ENCODE data around the gene ZNF554. TPM values are rescaled to one million over a fixed set of nuclear protein-coding genes. Genes with fewer than 3 reads are reported as not detected.

ZNF554 gene
- total RNA-seq, 1 experiment from 2014 or later: 5.3 TPM

DNA sequence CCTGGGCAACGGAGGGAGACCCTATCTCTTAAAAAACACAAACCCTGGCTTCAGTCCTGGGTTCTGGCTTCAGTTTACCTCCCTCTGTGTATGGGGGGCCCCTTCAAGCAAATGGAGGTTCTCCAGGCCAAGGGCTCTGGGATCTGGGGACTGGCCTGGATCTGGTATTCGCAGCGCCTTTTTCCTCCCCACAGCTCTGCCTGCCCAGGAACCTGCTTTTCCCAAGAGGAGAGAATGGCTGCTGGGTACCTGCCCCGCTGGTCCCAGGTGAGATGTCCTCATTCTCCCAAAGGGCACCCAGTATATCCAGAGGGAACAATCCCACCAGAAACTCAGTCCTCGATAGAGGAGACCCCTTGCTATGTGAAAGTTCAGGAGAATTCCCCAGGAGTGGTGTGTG, 3.2 kb downstream of the ZNF554 start:
- no peaks in the 10 kb centered on the region; the same call in 1 of the 2 replicates for H3K36me3 ChIP-seq (replicated peaks; ENCODE audit: control insufficient read depth, insufficient read depth, low read length)
- H3K27me3 ChIP-seq (ENCODE audit: control insufficient read depth, insufficient read depth, low read length): no peaks in the 10 kb centered on the region
- H3K4me3 ChIP-seq (ENCODE audit: insufficient read depth, low read depth, low read length): no peak overlapping the region
- DNase-seq: peak; percentile 8

DNA sequence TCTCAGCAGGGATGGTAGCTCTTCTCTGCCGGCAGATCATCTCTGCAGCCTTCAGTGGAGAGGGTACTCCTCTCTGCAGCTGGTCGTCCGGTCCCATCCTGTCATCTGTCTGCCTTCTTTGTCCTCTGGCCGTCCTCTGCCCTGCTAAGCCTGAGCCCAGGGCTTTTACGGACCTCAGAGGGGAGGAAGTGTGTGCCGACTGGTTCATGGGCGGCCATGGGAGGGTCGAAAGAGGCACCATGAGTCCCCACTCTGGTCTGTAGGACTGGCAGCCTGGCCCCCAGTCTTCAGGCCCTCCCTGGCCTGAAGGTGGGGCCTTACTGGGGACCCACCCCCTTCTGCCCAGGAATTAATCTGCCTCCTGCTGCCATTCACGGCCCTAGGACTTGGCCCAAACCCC, 4.0 kb downstream of the ZNF554 start:
- peaks cover 3% of the 10 kb centered on the region for H3K36me3 ChIP-seq (replicated peaks; ENCODE audit: control insufficient read depth, insufficient read depth, low read length)
- no peaks in the 10 kb centered on the region for H3K27me3 ChIP-seq (ENCODE audit: control insufficient read depth, insufficient read depth, low read length)
- DNase-seq: peak; percentile 5
- H3K4me3 ChIP-seq (ENCODE audit: insufficient read depth, low read depth, low read length): no peak overlapping the region

DNA sequence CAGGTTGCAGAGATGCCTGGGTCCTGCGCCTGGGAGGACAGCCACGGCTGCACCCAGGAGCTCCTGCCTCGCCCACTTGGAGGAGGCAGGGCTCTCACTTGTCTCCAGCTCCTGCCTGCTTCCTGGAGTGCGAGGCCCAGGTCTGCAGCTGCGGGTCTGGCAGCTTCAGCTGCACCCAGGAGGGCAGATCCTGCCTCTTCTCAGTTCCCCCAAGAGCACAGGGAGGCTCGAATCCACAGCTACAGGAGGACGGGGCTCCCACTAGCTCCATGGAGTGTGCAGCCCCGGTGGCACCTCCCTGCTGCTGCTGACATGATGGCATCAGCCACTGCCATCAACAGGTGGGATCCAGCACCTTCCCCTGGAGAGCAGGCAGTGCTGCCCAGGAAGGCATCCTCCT, 4.5 kb downstream of the ZNF554 start:
- DNase-seq: peak; percentile 11
- H3K36me3 ChIP-seq (replicated peaks; ENCODE audit: control insufficient read depth, insufficient read depth, low read length): peaks cover 3% of the 10 kb centered on the region

DNA sequence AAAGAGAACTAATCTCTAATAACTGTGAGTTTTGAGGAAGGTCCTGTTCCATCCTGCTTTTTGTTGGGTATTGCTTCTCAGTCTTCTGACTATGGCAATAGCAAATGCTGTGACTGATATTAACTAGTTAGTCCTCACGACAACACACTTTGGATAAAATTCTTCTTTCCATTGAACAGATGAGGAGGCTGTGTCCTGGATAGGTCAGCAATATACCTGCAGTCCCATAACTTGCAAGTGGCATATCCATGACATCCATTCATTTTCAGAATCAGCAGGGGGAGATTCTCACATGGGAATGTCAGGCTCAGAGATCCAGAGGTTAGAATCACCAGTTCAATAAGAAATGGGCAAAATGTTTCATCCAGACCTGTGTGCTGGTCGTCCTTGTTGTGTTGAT, 7.4 kb downstream of the ZNF554 start:
- Histone ChIP-seq H3K27me3 (ENCODE audit: control insufficient read depth, insufficient read depth, low read length) (no peaks in the 10 kb centered on the region), H3K36me3 (replicated peaks; ENCODE audit: control insufficient read depth, insufficient read depth, low read length) (peaks cover 3% of the 10 kb centered on the region), H3K4me3 (ENCODE audit: insufficient read depth, low read depth, low read length) (no peak overlapping the region)
- no peak for DNase-seq

More for the DNA sequence above, 4.5 kb downstream of the ZNF554 start:
- Histone ChIP-seq H3K27me3 (ENCODE audit: control insufficient read depth, insufficient read depth, low read length) (no peaks in the 10 kb centered on the region), H3K4me3 (ENCODE audit: insufficient read depth, low read depth, low read length) (no peak overlapping the region)

DNA sequence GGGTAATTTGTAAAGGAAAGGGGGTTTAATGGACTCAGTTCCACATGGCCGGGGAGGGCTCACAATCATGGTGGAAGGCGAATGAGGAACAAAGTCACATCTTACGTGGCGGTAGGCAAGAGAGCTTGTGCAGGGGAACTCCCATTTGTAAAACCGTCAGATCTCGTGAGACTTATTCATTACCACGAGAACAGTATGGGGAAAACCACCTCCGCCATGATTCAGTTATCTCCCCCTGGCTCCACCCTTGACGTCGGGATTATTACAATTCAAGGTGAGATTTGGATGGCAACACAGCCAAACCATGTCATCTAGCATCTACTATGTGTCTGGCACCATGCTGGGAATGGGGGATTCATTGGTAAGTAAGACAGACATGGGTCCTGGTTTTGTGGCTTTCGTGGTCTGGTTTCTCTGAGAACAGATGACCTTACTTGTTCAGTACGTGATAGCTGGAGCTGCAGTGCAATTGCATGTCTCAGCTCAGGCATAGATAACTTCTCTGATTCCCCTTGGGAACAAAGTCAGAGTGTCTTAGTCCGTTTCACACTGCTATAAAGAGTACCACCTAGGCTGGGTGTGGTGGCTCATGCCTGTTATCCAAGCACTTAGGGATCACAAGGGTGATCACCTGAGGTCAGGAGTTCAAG, 8.3 kb downstream of the ZNF554 start:
- Histone ChIP-seq H3K4me3 (ENCODE audit: insufficient read depth, low read depth, low read length) (no peak overlapping the region), H3K27me3 (ENCODE audit: control insufficient read depth, insufficient read depth, low read length) (no peaks in the 10 kb centered on the region), H3K36me3 (replicated peaks; ENCODE audit: control insufficient read depth, insufficient read depth, low read length) (peaks cover 9% of the 10 kb centered on the region)
- DNase-seq: no peak

DNA sequence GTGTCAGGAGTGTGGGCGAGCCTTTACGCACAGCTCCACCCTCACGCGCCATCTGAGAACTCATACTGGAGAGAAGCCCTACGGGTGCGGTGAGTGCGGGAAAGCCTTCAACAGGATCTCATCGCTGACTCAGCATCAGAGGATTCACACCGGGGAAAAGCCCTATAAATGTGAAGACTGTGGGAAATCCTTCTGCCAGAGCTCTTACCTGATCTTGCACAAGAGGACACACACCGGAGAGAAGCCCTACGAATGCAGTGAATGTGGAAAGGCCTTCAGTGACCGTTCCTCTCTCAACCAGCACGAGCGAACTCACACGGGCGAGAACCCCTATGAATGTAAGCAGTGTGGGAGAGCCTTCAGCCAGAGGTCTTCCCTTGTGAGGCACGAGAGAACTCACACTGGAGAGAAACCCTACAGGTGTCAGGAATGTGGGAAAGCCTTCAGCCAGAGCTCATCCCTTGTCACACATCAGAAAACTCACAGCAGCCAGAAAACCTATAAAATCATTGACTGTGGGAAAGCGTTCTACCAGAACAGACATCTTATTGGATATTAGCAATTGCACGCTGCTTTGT, 14.7 kb downstream of the ZNF554 start:
- no peak for DNase-seq
- no peaks in the 10 kb centered on the region for H3K27me3 ChIP-seq (ENCODE audit: control insufficient read depth, insufficient read depth, low read length)
- peaks cover 18% of the 10 kb centered on the region for H3K36me3 ChIP-seq (replicated peaks; ENCODE audit: control insufficient read depth, insufficient read depth, low read length)
- H3K4me3 ChIP-seq (ENCODE audit: insufficient read depth, low read depth, low read length): no peak overlapping the region

DNA sequence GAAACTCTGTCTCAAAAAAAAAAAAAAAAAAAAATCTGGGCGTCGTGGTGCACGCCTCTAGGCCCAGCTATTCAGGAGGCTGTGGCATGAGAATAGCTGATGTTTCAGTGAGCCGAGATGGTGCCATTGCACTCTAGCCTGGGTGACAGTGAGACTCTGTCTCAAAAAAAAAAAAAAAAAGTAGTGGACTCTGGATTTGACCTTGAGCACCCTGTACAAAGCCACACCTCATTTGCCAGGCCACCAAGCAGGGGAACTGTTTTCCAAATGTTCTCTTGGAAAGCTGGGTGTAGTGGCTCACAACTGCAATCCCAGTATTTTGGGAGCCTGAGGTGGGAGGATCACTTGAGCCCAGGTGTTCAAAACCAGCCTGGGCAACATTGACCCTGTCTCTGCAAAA, 17.8 kb downstream of the ZNF554 start:
- Histone ChIP-seq H3K36me3 (replicated peaks; ENCODE audit: control insufficient read depth, insufficient read depth, low read length) (peaks cover 16% of the 10 kb centered on the region), H3K27me3 (ENCODE audit: control insufficient read depth, insufficient read depth, low read length) (peaks cover 3% of the 10 kb centered on the region; the same call in 1 of the 2 replicates), H3K4me3 (ENCODE audit: insufficient read depth, low read depth, low read length) (no peak overlapping the region)
- DNase-seq: no peak

DNA sequence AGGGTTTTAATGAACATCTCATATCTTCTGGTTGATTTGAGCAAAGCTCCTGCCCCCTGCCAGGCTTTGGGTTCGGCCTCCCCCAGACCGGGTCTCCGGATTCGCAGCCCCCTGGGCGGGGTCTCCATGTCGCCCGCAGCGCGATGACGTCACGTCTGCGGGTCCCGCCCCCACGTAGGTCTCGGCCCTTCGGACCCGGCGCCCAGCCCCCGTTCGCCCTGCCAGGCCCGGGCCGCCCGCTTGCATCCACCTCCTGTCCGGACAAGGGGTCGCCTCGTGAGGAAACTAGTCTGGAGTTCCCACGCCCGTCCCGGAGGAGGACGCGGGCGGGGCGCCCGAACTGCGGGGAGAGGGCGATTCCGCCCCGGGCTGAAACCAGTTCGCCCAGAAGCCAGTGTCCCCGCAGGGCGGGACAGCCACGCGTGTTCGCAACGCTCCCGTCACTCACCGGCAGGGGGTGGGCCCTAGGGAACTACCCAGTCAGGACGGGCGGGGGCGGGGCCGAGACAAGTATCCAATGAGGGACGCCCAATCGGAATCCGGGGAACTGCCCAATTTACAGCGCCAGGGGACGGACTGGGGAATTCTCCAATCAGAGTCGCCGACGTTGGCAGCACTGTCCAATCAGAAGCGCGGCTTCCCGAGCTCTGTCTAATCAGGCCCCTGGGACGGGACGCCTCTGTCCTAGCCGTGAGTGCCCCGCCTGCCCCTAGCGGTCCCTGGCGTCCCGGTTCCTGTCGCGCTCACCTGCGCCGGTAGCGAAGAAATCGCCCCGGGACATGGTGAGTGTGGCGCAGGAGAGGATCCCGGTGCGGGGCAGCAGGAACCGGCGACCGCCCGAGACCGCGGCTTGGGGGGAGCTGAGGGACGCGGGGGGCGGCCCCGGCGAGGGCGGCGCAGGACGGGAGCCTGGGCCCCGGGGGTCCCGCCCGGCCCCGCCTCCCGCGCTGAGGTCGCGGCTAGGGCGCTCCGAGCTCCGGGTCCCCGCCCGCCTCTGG, 21.4 kb downstream of the ZNF554 start, which contains the start of gene ZNF555:
ZNF555 (plus strand) TSS at position 682 of the 998 bp plus-strand sequence; CDS start at position 780, 98 bp downstream.
- no peaks in the 10 kb centered on the region for H3K36me3 ChIP-seq (replicated peaks; ENCODE audit: control insufficient read depth, insufficient read depth, low read length)
- DNase-seq: peak; percentile 99
- H3K27me3 ChIP-seq (ENCODE audit: control insufficient read depth, insufficient read depth, low read length): peaks cover 3% of the 10 kb centered on the region; the same call in 1 of the 2 replicates

DNA sequence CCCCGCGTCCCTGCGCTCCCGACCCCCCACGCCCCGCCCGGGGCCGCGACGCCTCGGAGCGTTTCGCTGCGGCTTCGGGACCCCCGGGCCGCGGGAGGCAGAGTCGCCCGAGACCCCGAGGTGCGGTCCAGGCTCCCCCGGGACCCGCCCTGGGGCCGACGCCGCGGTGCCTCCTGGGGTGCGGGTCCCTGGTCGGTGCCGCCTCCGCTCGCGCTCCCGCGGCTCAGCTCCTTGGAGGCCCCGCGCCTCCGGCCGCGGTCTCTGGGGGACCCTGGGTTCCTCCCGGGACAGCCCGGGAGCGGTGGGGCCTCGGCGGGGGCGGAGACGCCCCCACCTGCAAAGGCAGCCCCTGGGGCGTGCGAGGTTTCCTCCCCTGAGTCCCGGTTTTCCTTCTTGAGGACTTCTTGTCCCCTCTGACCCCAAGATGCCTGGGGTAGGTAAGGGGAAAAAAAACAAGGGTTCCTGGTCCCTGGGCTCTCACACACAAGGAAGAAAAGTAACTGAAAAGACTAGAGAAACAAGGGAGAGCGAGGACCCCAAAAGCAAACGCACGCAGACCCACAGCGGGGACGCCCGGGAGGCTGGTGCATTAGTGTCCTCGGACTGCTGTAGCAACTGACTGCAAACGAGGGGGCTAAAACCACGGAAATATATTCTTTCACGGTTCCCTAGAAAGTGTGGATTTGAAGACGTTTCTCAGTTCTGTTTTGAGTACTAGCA, 22.3 kb downstream of the ZNF554 start:
- Histone ChIP-seq H3K4me3 (ENCODE audit: insufficient read depth, low read depth, low read length) (peak overlapping the region; percentile 60), H3K36me3 (replicated peaks; ENCODE audit: control insufficient read depth, insufficient read depth, low read length) (no peaks in the 10 kb centered on the region), H3K27me3 (ENCODE audit: control insufficient read depth, insufficient read depth, low read length) (peaks cover 3% of the 10 kb centered on the region; the same call in 1 of the 2 replicates)
- DNase-seq: no peak

More for the DNA sequence above, 21.4 kb downstream of the ZNF554 start, which contains the start of gene ZNF555:
- peak within 1 kb of the TSS; percentile 75 for H3K4me3 ChIP-seq (ENCODE audit: insufficient read depth, low read depth, low read length)

DNA sequence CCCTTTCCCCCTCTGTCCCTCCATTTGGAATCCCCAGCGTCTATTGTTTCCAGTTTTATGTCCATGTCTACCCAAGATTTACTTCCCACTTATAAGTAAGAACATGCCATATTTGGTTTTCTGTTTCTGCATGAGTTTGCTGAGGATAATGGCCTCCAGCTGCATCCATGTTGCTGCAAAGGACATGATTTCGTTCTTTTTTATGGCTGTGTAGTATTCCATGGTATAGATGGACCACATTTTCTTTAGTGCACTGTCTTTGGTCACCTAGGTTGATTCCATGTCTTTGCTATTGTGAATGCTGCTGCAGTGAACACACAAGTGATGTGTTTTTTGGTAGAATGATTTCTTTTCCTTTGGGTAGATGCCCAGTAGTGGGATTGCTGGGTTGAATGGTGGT, 25.4 kb downstream of the ZNF554 start:
- no peak for DNase-seq
- Histone ChIP-seq H3K36me3 (replicated peaks; ENCODE audit: control insufficient read depth, insufficient read depth, low read length) (no peaks in the 10 kb centered on the region), H3K4me3 (ENCODE audit: insufficient read depth, low read depth, low read length) (no peak overlapping the region), H3K27me3 (ENCODE audit: control insufficient read depth, insufficient read depth, low read length) (peaks cover 3% of the 10 kb centered on the region; the same call in 1 of the 2 replicates)

DNA sequence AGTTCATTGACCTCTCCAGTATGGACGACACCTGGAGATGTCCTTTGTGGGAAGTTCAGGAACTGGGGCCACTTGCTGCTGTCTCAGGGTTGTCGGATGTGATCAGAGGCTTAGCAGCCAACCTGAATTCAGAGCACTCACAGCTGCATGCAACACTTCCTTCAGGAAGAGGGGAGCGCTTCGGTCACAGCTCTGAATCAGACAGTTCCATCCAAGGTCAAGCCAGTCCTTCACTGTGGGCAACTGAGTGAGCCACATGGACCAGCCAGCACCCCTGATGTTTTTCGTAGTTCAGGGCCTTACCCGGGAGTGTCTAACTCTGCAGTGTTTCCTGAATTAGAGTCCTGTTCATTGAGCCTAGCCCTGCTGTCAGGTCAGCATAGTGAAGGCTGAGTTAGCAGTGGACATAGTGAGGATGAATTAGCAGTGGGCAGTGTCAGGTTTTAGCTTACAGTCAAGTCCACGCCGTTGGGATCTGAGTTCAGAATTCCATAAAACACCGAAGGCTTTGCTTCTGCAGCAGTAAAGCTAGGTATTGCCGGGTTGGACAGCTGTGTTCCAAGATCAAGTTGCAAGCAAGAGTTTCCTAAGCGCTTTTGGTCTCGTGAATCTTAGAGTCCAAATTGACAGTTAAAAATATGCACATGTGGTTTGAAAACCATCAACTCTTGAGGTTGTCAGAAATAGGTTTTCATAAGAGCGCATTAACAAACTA, 26.7 kb downstream of the ZNF554 start:
- Histone ChIP-seq H3K4me3 (ENCODE audit: insufficient read depth, low read depth, low read length) (no peak overlapping the region), H3K36me3 (replicated peaks; ENCODE audit: control insufficient read depth, insufficient read depth, low read length) (0 out of 2 replicates have a peak, but pooled peaks cover 2% of the 10 kb centered on the region), H3K27me3 (ENCODE audit: control insufficient read depth, insufficient read depth, low read length) (peaks cover 3% of the 10 kb centered on the region; the same call in 1 of the 2 replicates)
- no peak for DNase-seq

DNA sequence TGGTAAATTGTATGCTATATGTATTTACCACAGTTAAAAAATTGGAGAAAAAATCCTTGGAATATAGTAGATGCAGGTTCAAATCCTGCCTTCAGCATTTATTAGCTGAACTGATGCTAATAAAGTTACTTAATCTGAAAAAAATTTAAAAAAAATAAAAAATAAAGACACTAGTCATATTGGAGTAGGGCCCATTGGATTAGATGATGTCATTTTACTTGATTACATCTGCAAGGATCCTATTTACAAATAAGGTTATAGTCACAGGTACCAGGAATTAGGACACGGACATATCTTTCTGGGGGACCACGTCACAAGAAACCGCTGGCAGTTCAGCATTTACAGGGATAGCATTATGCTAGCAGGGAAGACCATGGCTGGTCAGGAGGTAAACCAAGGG, 27.8 kb downstream of the ZNF554 start:
- H3K27me3 ChIP-seq (ENCODE audit: control insufficient read depth, insufficient read depth, low read length): no peaks in the 10 kb centered on the region
- DNase-seq: no peak

DNA sequence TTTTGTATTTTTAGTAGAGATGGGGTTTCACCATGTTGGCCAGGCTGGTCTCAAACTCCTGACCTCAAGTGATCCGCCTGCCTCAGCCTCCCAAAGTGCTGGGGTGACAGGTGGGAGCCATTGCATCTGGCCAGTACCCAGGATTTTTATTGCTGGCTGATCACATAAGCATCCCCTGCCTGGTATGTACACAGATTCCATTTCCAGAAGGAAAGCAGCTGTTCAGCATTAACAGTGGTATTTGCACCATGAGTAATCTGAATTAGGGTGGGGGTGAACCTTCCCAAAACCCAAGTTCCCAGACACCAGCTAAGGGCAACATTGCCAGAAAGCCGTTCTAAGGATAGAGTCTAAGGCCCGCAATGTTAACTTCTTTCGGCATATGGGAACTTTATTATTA, 28.9 kb downstream of the ZNF554 start:
- H3K36me3 ChIP-seq (replicated peaks; ENCODE audit: control insufficient read depth, insufficient read depth, low read length): peaks cover 21% of the 10 kb centered on the region
- H3K4me3 ChIP-seq (ENCODE audit: insufficient read depth, low read depth, low read length): no peak overlapping the region
- H3K27me3 ChIP-seq (ENCODE audit: control insufficient read depth, insufficient read depth, low read length): no peaks in the 10 kb centered on the region
- no peak for DNase-seq

More for the DNA sequence above, 27.8 kb downstream of the ZNF554 start:
- no peak overlapping the region for H3K4me3 ChIP-seq (ENCODE audit: insufficient read depth, low read depth, low read length)
- peaks cover 10% of the 10 kb centered on the region for H3K36me3 ChIP-seq (replicated peaks; ENCODE audit: control insufficient read depth, insufficient read depth, low read length)

Measured in H7 (cell line).